HepG2 (cell line): ENCODE data around the gene TSPAN17. TPM values are rescaled to one million over a fixed set of nuclear protein-coding genes. Genes with fewer than 3 reads are reported as not detected.

ENCODE experiments used
- CBX2 ChIP-seq, 2 experiments: fragments of 200-600 bp in 1 of 2; sonication (generic); formaldehyde crosslinking in 1 of 2; IDR thresholded peaks; 2 replicates each; pipeline versions ENCODE4 v1.7.0 to v1.8.1; 2018 to 2022; ENCODE audit warnings: low read depth in 2 of 2, low read length in 1 of 2, mild to moderate bottlenecking in 1 of 2, missing genetic modification reagents in 1 of 2
- FOSL1 ChIP-seq: sonication (generic); formaldehyde crosslinking; IDR thresholded peaks from 2 replicates; pipeline ENCODE4 v1.9.0; 2021; ENCODE audit warnings: missing genetic modification reagents, borderline replicate concordance
- FOXK1 ChIP-seq: sonication (generic); formaldehyde crosslinking; IDR thresholded peaks from 2 replicates; pipeline ENCODE4 v1.4.0; 2020; ENCODE audit warnings: low read depth, missing genetic modification reagents, borderline replicate concordance
- MAZ ChIP-seq, 2 experiments: sonication (generic) in 1 of 2; formaldehyde crosslinking in 1 of 2; IDR thresholded peaks; 2 replicates each; pipeline versions ENCODE4 v1.5.0 to v1.6.1; 2012 to 2020; ENCODE audit warnings: low read depth in 2 of 2, mild to moderate bottlenecking in 2 of 2, borderline replicate concordance in 1 of 2, improper control_type of control experiment in 1 of 2, low read length in 1 of 2, missing genetic modification reagents in 1 of 2, moderate library complexity in 1 of 2
- RFX3 ChIP-seq: IDR thresholded peaks from 2 replicates; pipeline ENCODE4 v1.6.1; 2016; ENCODE audit warnings: missing biosample characterization, missing genetic modification reagents
- ZBTB7B ChIP-seq: sonication (generic); formaldehyde crosslinking; IDR thresholded peaks from 2 replicates; pipeline ENCODE4 v1.4.0; 2020; ENCODE audit warnings: missing genetic modification reagents
- ZNF775 ChIP-seq: sonication (generic); formaldehyde crosslinking; IDR thresholded peaks from 2 replicates; pipeline ENCODE4 v1.4.0; 2020; ENCODE audit warnings: missing genetic modification reagents, mild to moderate bottlenecking, moderate library complexity, borderline replicate concordance
- polyA plus RNA-seq, 8 experiments: library from polyadenylated mRNA; depleted of rRNA in 3 of 8; stranded (reverse) in 7 of 8; unstranded in 1 of 8; fragments of >200 nt; fragmentation: Illumina TruSeq in 4 of 8; extraction: Trizol in 4 of 8; gene quantifications; 2 replicates each; pipeline versions ENCODE4 v1.2.1 to v1.2.3, GENCODE V29; 2011 to 2016; ENCODE audit warnings: low read depth in 4 of 8, missing spikeins in 1 of 8, mixed read lengths in 1 of 8; ENCODE audit not compliant: insufficient read depth in 1 of 8
- total RNA-seq, 5 experiments: library from RNA; depleted of rRNA; stranded (reverse); fragments of >200 nt; fragmentation: Illumina TruSeq; extraction: Trizol; gene quantifications; 2 replicates each; pipeline ENCODE4 v1.2.3, GENCODE V29; 2016; ENCODE audit warnings: low read depth in 1 of 5
- TF ChIP-seq, protein P1 (sequence below): sonication (generic); formaldehyde crosslinking; IDR thresholded peaks from 2 replicates; pipeline ENCODE4 v1.8.0; 2022; ENCODE audit warnings: low read depth, missing genetic modification reagents
- TF ChIP-seq, protein P2 (sequence below): sonication (generic); formaldehyde crosslinking; IDR thresholded peaks from 2 replicates; pipeline ENCODE4 v1.4.0; 2020; ENCODE audit warnings: missing genetic modification reagents, borderline replicate concordance
- TF ChIP-seq, protein P3 (sequence below): sonication (generic); formaldehyde crosslinking; IDR thresholded peaks from 2 replicates; pipeline ENCODE4 v1.4.0; 2020; ENCODE audit warnings: mild to moderate bottlenecking, missing genetic modification reagents

Gene TSPAN17
- total and polyA plus RNA-seq, 2 of the 13 experiments (the other 11 are each of a cell fraction or from before 2014, with no cell fraction given): 11.5 to 15.0 TPM

DNA sequence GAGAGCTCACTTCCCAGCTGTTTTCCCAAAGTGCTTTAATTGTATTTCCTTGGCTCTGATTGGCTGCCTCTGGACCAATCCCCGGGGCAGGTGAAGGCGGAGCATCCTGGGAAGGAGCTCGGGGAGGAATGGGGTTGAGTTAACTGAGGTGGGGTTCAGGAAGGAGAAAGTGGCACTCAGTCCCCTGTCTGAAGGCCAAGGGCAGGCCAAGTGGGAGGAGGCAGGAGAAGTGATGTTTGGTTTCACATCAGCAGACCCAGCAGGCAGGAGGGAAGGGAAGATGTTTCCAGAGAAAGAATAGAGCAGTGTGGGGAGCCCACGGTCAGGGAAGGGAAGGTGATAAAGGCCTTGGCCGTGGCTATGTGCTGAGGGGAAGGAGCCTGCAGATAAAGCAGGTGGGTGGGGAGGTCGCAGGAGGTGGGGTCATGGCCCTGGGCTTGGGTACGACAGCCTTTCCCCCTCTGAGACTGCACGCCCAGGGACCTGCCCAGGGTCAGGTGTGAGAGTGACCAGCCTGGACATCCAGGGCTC is 3.1 kb downstream of the TSPAN17 start (continued):
- TF ChIP-seq ZNF775: no peak
- TF ChIP-seq ZBTB7B (CRISPR knock-in tag): no peak
- TF ChIP-seq CBX2 (IDR thresholded peaks at IDR 0.05; ENCODE audit: low read depth, low read length): no peak
- TF ChIP-seq CBX2 (CRISPR knock-in tag; IDR thresholded peaks at IDR 0.05; ENCODE audit: low read depth): no peak
- TF ChIP-seq, protein P1, sequence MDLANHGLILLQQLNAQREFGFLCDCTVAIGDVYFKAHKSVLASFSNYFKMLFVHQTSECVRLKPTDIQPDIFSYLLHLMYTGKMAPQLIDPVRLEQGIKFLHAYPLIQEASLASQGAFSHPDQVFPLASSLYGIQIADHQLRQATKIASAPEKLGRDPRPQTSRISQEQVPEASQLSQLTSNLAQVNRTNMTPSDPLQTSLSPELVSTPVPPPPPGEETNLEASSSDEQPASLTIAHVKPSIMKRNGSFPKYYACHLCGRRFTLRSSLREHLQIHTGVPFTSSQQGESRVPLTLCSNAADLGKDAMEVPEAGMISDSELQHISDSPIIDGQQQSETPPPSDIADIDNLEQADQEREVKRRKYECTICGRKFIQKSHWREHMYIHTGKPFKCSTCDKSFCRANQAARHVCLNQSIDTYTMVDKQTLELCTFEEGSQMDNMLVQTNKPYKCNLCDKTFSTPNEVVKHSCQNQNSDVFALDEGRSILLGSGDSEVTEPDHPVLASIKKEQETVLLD: no peak
- TF ChIP-seq RFX3: no peak
- no peak for TF ChIP-seq FOSL1 (CRISPR knock-in tag)
- TF ChIP-seq, protein P2, sequence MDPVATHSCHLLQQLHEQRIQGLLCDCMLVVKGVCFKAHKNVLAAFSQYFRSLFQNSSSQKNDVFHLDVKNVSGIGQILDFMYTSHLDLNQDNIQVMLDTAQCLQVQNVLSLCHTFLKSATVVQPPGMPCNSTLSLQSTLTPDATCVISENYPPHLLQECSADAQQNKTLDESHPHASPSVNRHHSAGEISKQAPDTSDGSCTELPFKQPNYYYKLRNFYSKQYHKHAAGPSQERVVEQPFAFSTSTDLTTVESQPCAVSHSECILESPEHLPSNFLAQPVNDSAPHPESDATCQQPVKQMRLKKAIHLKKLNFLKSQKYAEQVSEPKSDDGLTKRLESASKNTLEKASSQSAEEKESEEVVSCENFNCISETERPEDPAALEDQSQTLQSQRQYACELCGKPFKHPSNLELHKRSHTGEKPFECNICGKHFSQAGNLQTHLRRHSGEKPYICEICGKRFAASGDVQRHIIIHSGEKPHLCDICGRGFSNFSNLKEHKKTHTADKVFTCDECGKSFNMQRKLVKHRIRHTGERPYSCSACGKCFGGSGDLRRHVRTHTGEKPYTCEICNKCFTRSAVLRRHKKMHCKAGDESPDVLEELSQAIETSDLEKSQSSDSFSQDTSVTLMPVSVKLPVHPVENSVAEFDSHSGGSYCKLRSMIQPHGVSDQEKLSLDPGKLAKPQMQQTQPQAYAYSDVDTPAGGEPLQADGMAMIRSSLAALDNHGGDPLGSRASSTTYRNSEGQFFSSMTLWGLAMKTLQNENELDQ (CRISPR knock-in tag): no peak
- no peak for TF ChIP-seq MAZ (IDR thresholded peaks at IDR 0.05; ENCODE audit: borderline replicate concordance, low read depth, low read length)
- no peak for TF ChIP-seq MAZ (CRISPR knock-in tag; IDR thresholded peaks at IDR 0.05; ENCODE audit: low read depth)
- TF ChIP-seq, protein P3, sequence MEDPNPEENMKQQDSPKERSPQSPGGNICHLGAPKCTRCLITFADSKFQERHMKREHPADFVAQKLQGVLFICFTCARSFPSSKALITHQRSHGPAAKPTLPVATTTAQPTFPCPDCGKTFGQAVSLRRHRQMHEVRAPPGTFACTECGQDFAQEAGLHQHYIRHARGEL (CRISPR knock-in tag): no peak
- TF ChIP-seq FOXK1 (CRISPR knock-in tag): no peak
